GM10266 (cell line): ENCODE results near the gene OPRL1.

Experiments
- DNase-seq: peaks from one replicate; pipeline ENCODE4 v3.0.0; 2012; ENCODE audit errors: extremely low spot score
- TF ChIP-seq, protein P1 (sequence below): IDR thresholded peaks from 2 replicates; pipeline ENCODE4 v1.5.1; 2012; ENCODE audit warnings: mild to moderate bottlenecking, low read depth; ENCODE audit not compliant: control insufficient read depth, insufficient read depth; ENCODE audit errors: missing control alignments

OPRL1 gene

DNA sequence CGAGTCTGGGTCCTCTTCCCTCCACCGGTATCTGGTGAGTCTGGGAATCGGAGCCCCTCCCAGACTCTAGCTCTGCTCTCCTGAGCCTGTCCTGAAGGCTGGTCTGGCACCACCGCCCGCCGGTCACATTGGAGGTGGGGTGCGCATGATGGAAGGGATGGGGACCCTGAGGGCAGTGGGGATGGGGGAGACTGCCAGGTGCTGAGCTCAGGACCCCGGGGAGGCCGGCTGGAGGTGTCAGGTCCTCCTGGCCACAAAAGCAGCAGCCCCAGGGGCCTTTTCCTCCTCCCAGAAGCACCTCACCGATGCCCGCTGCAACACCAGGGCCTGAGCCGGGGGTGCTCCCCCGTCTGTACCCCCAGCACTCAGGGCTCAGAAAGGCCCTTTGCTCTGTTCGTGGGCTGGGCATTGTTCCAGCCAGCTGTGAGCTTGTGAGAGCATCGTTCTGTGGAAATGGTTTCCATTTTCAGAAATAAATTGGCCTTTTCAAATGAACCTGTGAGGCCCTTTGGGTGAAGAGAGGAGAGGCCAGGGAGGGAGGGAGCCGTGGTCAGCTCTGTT, 30.0 kb downstream of the OPRL1 start:
- no peak for DNase-seq
- TF ChIP-seq, protein P1, sequence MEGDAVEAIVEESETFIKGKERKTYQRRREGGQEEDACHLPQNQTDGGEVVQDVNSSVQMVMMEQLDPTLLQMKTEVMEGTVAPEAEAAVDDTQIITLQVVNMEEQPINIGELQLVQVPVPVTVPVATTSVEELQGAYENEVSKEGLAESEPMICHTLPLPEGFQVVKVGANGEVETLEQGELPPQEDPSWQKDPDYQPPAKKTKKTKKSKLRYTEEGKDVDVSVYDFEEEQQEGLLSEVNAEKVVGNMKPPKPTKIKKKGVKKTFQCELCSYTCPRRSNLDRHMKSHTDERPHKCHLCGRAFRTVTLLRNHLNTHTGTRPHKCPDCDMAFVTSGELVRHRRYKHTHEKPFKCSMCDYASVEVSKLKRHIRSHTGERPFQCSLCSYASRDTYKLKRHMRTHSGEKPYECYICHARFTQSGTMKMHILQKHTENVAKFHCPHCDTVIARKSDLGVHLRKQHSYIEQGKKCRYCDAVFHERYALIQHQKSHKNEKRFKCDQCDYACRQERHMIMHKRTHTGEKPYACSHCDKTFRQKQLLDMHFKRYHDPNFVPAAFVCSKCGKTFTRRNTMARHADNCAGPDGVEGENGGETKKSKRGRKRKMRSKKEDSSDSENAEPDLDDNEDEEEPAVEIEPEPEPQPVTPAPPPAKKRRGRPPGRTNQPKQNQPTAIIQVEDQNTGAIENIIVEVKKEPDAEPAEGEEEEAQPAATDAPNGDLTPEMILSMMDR, result no peak

DNA sequence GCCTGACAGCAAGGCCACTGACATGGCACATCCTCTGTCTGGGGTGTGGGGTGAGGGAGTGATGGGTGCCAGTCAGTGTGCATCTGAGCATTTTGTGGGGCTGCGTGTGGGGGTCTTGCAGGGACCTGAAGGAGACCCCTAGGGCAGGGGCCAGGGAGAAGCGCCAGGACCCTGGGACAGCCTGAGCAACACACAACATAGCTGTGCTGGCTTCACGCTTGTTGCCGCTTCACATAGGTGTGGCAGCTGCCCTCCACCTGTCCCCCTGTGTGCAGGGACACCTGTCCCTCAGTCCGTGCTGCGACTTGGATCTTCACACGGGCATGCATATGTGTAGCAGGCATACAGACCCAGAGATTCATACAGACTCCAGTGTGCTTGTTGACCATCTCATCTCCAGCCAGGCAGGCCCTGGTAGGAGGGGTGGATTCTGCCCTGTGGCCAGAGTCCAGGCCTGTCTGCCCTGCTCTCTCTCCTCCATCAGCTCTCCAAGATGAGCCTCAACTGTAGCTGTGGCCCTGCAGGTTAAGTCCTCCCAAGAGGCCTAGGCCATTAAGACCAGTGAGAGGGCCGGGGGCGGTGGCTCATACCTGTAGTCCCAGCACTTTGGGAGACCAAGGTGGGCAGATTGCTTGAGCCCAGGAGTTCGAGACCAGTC, 30.7 kb downstream of the OPRL1 start:
- DNase-seq, result no peak
- TF ChIP-seq, protein P1, result no peak

- no peak for DNase-seq
Observed at GRCh38 chr20:64111841-64112641, 32.2 kb downstream of the OPRL1 start.

DNA sequence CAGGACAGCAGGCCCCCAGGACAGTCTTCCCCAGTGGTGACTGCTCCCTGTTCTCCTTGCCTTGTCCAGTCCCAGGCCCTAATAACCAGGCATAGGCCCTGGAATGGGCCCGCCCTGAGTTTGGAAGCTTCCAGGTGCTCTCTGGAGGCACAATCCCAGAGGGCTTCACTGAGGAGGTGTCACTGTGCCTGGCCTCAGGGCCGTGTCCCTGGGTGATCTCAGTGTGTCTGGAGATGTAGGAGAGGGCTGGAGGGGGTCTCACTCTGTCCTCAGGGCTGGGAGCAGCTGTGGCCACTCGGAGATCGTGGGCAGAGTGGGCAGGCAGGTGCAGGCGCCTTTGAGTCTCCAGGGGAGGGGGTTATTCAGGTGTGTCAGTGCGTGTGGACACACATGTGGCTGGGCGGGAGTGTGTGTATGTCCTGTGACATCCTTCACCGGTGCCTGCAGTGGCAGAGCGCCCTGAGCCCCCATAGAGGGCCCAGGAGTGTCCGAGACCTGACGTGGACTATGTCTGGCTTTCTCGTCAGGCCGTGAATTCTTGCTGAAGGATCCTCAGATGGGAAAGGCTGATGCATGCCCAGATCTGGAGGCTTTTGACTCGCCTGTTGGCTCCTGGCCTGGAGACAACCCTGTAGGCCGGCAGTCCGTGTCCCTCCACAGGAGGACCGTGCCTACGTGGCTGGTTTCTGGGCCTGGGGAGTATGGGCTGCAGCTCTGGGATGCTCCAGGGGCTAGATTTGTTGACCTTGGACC, 33.0 kb downstream of the OPRL1 start:
- DNase-seq, result no peak
- TF ChIP-seq, protein P1, result no peak

More at GRCh38 chr20:64111841-64112641, 32.2 kb downstream of the OPRL1 start:
- TF ChIP-seq, protein P1, result no peak

DNA sequence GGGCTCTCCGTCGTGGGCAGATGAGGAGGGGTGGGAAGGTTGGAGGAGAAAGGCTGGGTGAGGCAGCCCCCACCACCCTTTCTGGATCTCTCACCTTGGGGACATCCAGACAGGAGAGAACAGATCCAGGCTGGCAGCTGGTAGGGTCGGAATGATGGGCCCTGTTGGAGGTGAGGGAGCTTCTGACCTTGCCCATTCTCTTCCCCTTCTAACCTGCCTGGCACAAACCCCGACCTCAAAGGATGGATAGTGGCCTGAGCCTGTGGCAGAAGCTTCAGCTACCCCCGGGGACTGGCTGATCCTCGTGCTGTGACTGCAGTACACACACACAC, 33.5 kb downstream of the OPRL1 start:
- TF ChIP-seq, protein P1, result no peak
- DNase-seq, result no peak

GRCh38 chr20:64113796-64114355, 34.0 kb downstream of the OPRL1 start:
- DNase-seq, result no peak
- TF ChIP-seq, protein P1, result no peak
